ENCODE measurements around the gene CZIB.

DNA sequence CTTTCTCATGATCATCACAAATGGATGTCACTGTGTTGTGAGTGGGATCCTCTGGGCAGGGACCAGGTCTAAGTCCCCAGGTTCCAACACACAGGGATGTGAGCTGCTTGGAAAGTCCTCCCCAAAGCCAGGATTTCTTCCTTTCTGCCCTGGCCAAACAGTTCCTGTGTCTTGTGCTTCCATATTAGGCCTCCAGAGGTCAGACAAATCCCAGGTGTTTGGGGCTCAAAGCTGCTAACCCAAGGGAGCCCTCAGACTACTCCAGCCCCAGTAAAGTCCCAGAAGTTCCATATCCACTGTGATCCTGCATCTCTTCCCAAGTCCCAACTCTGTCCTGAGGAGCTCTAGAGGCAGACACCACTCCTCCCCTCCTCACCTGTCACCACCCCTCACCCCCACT is 45.6 kb upstream of the CZIB start:
- TF ChIP-seq ZNF274 (IDR thresholded peaks at IDR 0.05; ENCODE audit: low read depth, low read length), result no peak
- no peak for TF ChIP-seq YY1 (IDR thresholded peaks at IDR 0.05; ENCODE audit: insufficient read depth, insufficient read length)
